Thyroid gland (tissue), 4 donors: ENCODE measurements around the gene SUGT1.

Experiments used
- CTCF ChIP-seq, 6 experiments: fragments of 200-600 bp in 3 of 6; fragments of 450-650 bp in 3 of 6; sonication (generic) in 3 of 6; IDR thresholded peaks; one replicate each; pipeline ENCODE4 v1.5.1; 2016 to 2019; ENCODE audit warnings: antibody characterized with exemption in 6 of 6, mild to moderate bottlenecking in 2 of 6, inconsistent platforms in 1 of 6, moderate library complexity in 1 of 6
- POLR2A ChIP-seq, 2 donors: fragments of 450-650 bp; IDR thresholded peaks; one replicate each; pipeline ENCODE4 v1.6.1; 2017; ENCODE audit warnings: antibody characterized with exemption in 2 of 2, mild to moderate bottlenecking in 2 of 2, moderate library complexity in 1 of 2

GRCh38 chr13:52701728-52702465 lies 49.3 kb downstream of the SUGT1 start:
- TF ChIP-seq CTCF (IDR thresholded peaks at IDR 0.05) (no peak), POLR2A (IDR thresholded peaks at IDR 0.05) (no peak)
